Measurements from ENCODE around the gene PLCB3. TPM values are rescaled to one million over a fixed set of nuclear protein-coding genes. Genes with fewer than 3 reads are reported as not detected.

Gene PLCB3
- total and polyA plus RNA-seq, 2 of the 13 experiments (the other 11 are each of a cell fraction or from before 2014, with no cell fraction given): 7.5 to 13.8 TPM

DNA sequence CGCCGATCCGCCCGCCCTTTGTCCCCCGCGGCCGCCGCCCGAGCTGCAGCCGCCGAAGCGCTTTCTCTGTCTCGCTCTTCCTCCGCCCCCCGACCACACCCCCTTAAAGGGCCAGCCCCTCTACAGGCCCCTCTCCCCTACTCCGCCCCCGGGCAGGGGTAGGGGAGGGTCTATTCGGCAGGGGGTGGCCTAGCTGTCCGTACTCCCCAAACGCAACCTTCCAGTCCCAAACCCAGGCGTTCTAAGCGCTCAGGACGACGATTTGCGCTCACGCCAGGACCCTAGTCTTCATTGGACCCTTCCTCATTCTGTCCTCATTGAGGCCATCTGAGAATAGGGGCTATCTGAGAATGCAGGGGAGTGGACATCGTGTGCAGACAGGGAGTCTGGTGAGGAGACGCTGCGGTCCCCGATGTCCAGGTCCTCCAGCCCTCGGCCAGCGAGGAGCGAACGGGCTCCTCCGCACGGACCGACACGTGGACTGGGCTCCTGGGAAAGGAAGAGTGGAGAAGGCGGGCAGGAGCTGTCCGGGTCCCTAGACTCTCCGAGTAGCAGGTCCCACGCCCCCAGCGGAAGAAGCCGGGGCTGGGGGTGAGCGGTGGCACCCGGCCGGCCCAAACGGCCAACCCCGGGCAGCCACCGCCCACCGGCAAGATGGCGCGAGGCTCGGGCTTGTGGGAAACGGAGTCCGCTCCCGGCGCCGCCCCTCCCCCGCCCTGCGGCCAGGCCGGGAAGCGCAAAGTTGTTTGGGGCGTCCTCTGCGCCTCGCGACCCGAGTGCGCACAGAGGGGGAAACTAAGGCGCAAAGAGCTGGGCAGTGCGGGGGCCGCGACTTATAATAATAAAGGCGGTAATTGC, 4.2 kb upstream of the PLCB3 start, which contains the start of gene PPP1R14B (continued):
- TF ChIP-seq, protein P1, sequence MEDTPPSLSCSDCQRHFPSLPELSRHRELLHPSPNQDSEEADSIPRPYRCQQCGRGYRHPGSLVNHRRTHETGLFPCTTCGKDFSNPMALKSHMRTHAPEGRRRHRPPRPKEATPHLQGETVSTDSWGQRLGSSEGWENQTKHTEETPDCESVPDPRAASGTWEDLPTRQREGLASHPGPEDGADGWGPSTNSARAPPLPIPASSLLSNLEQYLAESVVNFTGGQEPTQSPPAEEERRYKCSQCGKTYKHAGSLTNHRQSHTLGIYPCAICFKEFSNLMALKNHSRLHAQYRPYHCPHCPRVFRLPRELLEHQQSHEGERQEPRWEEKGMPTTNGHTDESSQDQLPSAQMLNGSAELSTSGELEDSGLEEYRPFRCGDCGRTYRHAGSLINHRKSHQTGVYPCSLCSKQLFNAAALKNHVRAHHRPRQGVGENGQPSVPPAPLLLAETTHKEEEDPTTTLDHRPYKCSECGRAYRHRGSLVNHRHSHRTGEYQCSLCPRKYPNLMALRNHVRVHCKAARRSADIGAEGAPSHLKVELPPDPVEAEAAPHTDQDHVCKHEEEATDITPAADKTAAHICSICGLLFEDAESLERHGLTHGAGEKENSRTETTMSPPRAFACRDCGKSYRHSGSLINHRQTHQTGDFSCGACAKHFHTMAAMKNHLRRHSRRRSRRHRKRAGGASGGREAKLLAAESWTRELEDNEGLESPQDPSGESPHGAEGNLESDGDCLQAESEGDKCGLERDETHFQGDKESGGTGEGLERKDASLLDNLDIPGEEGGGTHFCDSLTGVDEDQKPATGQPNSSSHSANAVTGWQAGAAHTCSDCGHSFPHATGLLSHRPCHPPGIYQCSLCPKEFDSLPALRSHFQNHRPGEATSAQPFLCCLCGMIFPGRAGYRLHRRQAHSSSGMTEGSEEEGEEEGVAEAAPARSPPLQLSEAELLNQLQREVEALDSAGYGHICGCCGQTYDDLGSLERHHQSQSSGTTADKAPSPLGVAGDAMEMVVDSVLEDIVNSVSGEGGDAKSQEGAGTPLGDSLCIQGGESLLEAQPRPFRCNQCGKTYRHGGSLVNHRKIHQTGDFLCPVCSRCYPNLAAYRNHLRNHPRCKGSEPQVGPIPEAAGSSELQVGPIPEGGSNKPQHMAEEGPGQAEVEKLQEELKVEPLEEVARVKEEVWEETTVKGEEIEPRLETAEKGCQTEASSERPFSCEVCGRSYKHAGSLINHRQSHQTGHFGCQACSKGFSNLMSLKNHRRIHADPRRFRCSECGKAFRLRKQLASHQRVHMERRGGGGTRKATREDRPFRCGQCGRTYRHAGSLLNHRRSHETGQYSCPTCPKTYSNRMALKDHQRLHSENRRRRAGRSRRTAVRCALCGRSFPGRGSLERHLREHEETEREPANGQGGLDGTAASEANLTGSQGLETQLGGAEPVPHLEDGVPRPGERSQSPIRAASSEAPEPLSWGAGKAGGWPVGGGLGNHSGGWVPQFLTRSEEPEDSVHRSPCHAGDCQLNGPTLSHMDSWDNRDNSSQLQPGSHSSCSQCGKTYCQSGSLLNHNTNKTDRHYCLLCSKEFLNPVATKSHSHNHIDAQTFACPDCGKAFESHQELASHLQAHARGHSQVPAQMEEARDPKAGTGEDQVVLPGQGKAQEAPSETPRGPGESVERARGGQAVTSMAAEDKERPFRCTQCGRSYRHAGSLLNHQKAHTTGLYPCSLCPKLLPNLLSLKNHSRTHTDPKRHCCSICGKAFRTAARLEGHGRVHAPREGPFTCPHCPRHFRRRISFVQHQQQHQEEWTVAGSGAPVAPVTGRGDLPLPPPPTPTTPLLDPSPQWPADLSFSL (CRISPR knock-in tag; IDR thresholded peaks at IDR 0.05): no peak
- TF ChIP-seq FOSL1 (CRISPR knock-in tag; IDR thresholded peaks at IDR 0.05; ENCODE audit: borderline replicate concordance): no peak
- TF ChIP-seq HOXA9 (CRISPR knock-in tag; IDR thresholded peaks at IDR 0.05; ENCODE audit: borderline replicate concordance): peak; percentile 48; the same call in 1 of the 2 replicates
- no peak for TF ChIP-seq ZNF703 (CRISPR knock-in tag; IDR thresholded peaks at IDR 0.05; ENCODE audit: borderline replicate concordance)
- TF ChIP-seq ZNF660 (CRISPR knock-in tag; IDR thresholded peaks at IDR 0.05; ENCODE audit: borderline replicate concordance, low read depth): no peak
- no peak for TF ChIP-seq KDM5B (CRISPR knock-in tag; IDR thresholded peaks at IDR 0.05; ENCODE audit: borderline replicate concordance)
- TF ChIP-seq ONECUT2 (CRISPR knock-in tag; IDR thresholded peaks at IDR 0.05): no peak
- TF ChIP-seq, protein P2, sequence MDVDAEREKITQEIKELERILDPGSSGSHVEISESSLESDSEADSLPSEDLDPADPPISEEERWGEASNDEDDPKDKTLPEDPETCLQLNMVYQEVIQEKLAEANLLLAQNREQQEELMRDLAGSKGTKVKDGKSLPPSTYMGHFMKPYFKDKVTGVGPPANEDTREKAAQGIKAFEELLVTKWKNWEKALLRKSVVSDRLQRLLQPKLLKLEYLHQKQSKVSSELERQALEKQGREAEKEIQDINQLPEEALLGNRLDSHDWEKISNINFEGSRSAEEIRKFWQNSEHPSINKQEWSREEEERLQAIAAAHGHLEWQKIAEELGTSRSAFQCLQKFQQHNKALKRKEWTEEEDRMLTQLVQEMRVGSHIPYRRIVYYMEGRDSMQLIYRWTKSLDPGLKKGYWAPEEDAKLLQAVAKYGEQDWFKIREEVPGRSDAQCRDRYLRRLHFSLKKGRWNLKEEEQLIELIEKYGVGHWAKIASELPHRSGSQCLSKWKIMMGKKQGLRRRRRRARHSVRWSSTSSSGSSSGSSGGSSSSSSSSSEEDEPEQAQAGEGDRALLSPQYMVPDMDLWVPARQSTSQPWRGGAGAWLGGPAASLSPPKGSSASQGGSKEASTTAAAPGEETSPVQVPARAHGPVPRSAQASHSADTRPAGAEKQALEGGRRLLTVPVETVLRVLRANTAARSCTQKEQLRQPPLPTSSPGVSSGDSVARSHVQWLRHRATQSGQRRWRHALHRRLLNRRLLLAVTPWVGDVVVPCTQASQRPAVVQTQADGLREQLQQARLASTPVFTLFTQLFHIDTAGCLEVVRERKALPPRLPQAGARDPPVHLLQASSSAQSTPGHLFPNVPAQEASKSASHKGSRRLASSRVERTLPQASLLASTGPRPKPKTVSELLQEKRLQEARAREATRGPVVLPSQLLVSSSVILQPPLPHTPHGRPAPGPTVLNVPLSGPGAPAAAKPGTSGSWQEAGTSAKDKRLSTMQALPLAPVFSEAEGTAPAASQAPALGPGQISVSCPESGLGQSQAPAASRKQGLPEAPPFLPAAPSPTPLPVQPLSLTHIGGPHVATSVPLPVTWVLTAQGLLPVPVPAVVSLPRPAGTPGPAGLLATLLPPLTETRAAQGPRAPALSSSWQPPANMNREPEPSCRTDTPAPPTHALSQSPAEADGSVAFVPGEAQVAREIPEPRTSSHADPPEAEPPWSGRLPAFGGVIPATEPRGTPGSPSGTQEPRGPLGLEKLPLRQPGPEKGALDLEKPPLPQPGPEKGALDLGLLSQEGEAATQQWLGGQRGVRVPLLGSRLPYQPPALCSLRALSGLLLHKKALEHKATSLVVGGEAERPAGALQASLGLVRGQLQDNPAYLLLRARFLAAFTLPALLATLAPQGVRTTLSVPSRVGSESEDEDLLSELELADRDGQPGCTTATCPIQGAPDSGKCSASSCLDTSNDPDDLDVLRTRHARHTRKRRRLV (CRISPR knock-in tag; IDR thresholded peaks at IDR 0.05): no peak
- TF ChIP-seq ZNF292 (CRISPR knock-in tag; IDR thresholded peaks at IDR 0.05; ENCODE audit: borderline replicate concordance, low read depth): no peak
- TF ChIP-seq EED (CRISPR knock-in tag; IDR thresholded peaks at IDR 0.05): no peak
- TF ChIP-seq ZNF101 (CRISPR knock-in tag; IDR thresholded peaks at IDR 0.05; ENCODE audit: borderline replicate concordance, low read depth): no peak
- TF ChIP-seq SP5 (CRISPR knock-in tag; IDR thresholded peaks at IDR 0.05; ENCODE audit: borderline replicate concordance, low read depth): peak; percentile 67
- TF ChIP-seq KLF9 (CRISPR knock-in tag; IDR thresholded peaks at IDR 0.05; ENCODE audit: low read depth): 0 out of 2 replicates have a peak, but pooled peaks have one; percentile 81
- TF ChIP-seq ZNF326 (CRISPR knock-in tag; IDR thresholded peaks at IDR 0.05; ENCODE audit: borderline replicate concordance): no peak
- no peak for TF ChIP-seq TEAD3 (CRISPR knock-in tag; optimal IDR thresholded peaks at IDR 0.05; ENCODE audit: borderline replicate concordance)
- 0 out of 2 replicates have a peak, but pooled peaks have one; percentile 18 for TF ChIP-seq ZFP37 (CRISPR knock-in tag; IDR thresholded peaks at IDR 0.05; ENCODE audit: borderline replicate concordance)
- no peak for TF ChIP-seq ZNF256 (CRISPR knock-in tag; conservative IDR thresholded peaks at IDR 0.05)
- no peak for TF ChIP-seq U2AF2 (IDR thresholded peaks at IDR 0.05; ENCODE audit: low read depth, low read length)
